GM18909 (cell line): Measurements from ENCODE around the gene C1orf159.
"Not testable (repeated sequence)": the region's sequence is repeated elsewhere in the genome, so short reads cannot be mapped to it uniquely, and the experiment has no call there.

Experiments
- ATAC-seq: cut with Tn5 transposase; IDR thresholded peaks from one replicate; pipeline ENCODE4 v1.9.1; 2021; ENCODE audit warnings: mild to moderate bottlenecking; ENCODE audit not compliant: unreplicated experiment, poor library complexity

C1orf159 gene

GRCh38 chr1:1115786-1116700, at the start of gene C1orf159:
TSS of gene C1orf159 (minus strand) at chr1:1116089. CDS start at chr1:1091543, 24,546 bp downstream.
- peak; percentile 92 for ATAC-seq

GRCh38 chr1:1165485-1165884, 49.6 kb upstream of the C1orf159 start:
- ATAC-seq, result no peak

- no peak for ATAC-seq
Observed at GRCh38 chr1:1164701-1165451, 49.0 kb upstream of the C1orf159 start.

DNA sequence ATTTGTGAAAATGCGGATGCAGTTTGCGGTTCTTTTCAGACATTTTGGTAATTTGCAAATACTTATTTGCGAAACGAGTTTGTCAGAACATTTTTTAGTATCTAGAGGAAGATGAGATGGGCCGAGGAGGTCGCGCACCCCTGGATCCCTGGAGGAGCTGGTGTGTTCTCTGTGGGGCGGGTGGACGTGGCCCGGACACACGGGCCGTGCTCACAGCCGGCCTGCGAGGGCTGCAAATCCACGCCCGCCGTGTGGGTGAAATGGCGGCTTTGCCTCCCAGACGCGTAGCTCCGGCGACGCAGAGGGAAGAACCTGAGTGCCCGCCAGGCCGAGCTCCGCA, 48.4 kb upstream of the C1orf159 start:
- ATAC-seq, result no peak

DNA sequence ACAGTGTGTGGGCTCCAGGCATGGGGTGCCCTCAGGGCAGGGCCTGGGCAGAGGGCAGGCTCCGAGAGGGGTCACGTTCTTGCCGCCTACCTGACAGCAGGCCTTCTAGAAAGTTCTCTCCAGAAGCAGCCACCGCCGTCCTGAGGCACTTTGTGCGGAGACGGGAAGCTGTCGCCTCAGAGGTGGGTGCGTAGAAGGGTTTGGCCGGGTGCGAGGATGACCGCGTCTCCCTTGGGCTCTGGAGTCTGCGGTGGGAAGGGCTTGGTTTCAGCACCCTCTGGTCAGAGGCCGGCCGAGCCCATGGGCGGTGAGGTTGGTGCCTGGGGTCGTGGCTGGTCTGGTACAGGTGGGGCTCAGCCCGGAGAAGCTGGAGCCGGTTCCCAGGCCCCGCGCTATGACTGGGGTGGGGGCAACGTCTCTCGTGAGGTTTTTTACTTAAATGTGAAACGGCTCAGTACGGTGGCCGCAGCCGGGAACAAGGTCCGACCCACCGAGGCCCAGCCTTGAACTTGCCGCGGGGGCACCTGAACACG, 47.7 kb upstream of the C1orf159 start:
- no peak for ATAC-seq

DNA sequence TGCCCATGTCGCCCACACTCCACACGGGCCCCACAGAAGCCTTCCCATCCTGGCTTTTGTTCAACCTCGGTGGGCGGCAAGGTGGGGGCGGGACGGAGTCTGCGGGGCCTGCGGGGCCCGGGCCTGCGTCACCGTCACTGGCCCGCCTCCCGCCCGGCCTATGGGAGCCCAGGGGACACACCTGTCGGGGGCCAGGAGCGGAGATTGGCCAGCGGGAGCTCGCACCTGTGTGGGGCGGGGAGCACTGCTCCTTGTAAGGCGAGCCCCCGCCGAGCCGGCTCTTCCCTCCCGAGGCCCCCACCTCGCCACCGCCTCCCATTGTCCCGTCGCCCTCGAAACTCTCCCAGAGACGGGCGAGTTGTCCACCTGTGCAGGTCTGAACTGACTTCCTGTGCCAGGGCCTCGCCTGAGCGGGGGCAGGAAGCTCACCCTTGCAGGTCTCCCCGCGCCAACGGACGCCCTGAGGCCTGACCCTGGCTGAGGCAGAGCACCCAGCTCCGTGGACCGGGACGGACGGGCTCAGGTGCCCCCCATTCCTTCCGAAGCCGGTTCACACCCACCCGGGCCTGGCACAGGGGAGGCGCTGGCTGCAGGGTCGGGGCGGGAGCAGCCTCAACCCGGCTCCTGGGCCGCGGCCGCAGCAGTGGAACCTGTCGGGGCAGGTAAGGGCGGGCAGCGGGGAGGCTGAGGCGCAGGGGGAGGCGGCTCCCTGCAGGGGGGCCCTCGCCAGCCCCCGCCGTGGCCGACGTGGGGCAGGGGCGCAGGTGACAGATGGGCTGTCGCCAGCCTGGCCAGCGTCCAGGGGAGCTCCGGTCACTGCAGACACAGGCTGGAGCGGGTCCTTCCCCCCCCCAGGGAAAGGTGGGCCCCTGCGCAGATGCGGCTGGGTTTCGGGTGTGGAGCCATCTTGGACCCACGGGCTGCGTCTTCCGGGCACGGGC, 47.0 kb upstream of the C1orf159 start:
- no peak for ATAC-seq

DNA sequence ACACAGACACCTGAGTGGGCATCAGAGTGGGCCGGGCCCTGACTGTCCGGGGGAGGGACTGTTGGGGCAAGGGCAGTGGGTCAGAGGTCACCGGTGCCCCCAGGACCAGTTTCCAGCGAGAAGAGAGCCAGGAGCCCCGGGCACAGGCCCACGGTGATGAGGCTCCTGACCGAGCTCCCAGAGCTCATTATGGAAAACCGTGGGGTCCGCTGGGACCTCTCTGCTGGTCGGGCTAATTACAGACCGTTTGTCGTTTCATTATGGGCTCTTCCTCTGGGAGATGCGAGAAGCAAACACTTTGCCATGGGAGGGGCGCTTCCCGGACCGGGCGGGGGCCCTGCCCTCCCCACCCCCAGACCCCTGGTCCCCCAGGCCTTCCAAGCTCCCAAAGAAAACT, 45.8 kb upstream of the C1orf159 start:
- no peak for ATAC-seq

DNA sequence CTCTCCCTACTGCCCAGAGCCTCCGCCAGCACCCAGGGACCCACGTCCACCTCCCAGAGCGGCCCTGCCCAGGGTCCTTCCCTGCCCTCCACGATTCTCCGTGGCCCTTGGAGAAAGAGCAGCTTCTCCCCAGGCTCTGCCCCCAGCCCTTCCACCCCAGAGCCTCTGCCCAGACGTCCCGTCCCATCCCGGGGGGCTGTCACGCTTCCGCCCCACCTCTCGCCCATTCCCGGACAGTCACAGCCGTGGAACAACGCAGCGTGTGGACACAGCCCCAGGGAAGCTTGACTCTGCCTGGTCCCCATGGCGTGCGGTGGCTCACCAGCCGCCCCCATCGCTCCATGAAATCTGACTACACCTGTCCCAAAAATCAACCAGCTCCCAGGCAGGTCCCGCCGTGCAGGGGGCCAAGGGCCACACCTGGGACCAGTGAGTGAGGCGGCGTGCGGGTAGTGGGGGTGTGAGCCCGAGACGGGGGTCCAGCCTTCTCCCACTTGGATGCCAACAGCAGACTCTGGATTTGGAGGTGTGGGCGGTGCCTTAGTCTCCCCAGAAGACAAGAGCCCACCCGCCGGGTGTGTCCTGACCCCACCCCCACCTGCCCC, 45.3 kb upstream of the C1orf159 start:
- no peak for ATAC-seq

DNA sequence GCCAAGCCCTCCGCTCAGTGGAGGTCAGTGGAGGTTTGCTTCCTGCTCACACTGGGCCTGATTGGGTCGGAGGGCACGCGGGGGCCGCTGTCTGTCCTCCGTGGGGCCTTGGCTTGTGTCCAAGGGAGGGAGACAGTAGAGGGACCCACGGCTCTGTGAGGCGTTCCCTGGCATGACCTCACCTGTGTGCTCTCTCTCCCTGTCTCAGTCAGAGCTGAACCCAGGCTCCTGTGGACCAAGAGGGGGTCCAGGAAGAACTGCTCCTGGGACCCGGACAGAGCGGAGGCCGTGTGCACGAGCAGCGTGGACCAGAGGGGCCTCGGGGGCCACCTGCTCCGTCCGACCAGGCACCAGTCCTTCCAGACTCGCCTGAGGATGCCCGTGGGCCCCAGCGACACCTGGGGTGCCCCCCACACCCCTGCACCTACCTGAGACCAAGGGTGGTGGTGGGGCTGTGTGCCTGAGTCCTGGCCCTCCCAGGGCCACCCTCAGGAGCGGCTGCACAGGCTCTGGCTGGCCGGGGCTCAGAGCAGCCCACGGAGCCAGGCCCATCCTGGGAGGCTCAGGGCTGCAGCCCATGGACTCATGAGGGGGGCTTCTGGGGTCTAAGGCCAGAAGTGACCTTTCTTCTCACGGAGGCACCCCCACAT, 44.5 kb upstream of the C1orf159 start:
- no peak for ATAC-seq

DNA sequence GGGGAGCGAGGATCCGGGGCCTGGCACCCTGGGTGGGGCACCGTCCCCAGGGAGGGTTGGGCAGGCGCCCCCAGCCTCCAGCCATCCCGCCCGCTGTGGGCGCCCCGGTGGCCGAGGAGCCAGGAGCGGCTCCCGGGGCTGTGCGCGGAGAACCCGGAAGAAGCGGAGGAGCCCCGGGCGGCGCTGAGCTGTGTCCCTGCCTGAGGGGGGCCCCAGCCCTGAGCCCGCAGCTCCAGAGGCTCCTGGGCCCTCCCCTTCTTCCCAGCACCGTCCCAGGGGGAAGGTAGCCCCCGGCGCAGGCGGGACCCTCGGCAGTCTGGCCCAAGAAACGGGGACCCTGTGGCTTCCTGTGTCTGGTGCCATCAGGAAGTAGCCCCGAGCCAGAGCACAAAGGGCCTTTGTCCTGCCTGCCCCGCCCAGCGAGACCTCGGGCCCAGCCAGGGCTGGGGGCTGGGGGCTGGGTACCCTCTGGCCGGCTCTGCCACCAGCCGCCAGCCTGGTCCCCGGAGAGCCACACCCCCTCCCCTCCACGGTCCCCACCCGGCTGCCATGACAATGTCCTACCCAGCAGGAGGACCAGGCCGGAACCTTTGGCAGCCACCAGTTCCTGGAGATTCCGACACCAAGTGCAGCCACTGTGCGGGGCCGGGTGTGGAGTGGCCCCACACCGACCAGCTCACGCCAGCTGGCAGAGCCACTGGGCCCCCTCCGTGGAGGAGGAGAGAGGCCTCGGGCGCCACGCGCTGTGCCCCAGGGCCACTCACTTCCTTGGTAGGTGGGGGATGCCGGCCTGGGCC, 42.2 kb upstream of the C1orf159 start:
- peak; percentile 47 for ATAC-seq

GRCh38 chr1:1157426-1157913, 41.6 kb upstream of the C1orf159 start:
- ATAC-seq, result peak; percentile 54

DNA sequence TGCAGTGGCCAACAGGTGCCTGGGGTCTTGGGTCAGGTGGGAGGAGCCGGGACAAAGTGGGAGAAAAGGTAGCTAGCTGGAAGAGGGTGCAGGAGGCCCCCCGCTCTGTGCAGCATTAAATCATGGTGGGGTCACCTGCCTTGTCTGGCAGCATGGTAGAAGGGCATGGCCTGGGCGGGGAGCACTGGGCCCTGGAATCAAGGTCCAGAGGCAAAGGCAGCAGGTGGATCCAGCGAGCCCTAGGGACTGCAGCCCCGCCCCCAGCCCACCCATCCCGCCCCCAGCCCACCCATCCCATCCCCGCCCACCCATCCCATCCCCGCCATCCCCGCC, 41.1 kb upstream of the C1orf159 start:
- no peak for ATAC-seq

GRCh38 chr1:1156140-1157032, 40.5 kb upstream of the C1orf159 start:
- ATAC-seq, result no peak

DNA sequence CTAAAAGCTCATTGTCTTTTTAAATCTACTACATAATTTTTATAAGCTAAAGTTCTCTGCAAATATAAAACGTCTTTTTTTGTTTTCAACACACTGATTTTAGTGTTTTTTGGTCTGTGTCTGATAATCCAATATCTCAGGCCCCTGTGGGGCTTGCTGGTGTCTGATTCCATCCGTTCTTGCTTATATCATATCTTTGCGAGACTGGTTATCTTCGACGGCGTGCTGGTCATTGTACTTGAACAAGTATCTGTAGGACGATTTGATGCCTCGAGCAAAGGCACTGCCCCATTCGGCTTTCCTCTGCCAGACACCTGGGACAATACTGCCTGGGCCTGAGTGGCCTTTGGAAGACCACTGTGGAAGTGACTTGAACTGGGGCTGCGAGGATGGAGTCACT, 39.4 kb upstream of the C1orf159 start:
- no peak for ATAC-seq

DNA sequence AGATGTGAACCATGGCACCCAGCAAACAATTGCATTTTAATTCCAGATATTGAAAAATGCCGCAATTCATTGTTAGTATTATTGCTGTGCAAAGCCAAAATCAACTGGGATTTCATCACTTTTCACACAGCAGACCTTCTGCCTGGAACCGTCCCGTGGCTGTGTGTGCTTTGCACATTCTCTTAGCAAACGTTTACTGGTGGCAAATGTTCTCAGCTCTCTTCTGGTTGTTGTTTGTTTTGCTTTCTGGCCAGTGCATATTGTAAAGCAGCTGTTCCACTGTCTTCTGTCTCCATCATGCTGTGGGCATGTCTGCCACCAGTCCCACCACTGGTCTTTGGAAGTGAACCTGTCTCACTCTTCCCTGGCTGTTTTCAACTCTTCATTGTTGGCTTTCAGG, 38.0 kb upstream of the C1orf159 start:
- ATAC-seq, result no peak

DNA sequence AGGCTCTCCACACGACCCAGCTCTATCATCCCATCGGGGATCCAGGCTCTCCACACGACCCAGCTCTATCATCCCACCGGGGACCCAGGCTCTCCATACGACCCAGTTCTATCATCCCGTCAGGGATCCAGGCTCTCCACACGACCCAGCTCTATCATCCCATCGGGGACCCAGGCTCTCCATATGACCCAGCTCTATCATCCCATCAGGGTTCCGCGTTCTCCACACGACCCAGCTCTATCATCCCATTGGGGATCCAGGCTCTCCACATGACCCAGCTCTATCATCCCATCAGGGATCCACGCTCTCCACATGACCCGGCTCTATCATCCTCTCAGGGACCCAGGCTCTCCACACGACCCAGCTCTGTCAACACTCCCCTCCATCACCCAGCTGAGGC, 37.3 kb upstream of the C1orf159 start:
- not testable (repeated sequence) for ATAC-seq

- ATAC-seq, result not testable (repeated sequence)
Observed at GRCh38 chr1:1152431-1152830, 36.5 kb upstream of the C1orf159 start.

- ATAC-seq, result no peak
Observed at GRCh38 chr1:1151306-1151705, 35.4 kb upstream of the C1orf159 start.
